Vagina (tissue), 2 donors: ENCODE measurements around the gene KRTAP2-1. TPM values are rescaled to one million over a fixed set of nuclear protein-coding genes. Genes with fewer than 3 reads are reported as not detected.
"Not testable (repeated sequence)": the region's sequence is repeated elsewhere in the genome, so short reads cannot be mapped to it uniquely, and the experiment has no call there.

Experiments used
- DNase-seq, 2 donors: peaks; one replicate each; pipeline ENCODE4 v3.0.0-alpha.2; 2017; ENCODE audit errors: extremely low spot score in 2 of 2
- H3K27ac ChIP-seq: fragments of 200-600 bp; sonication (generic); one replicate; pipeline ENCODE4 v1.5.1; 2019
- H3K27me3 ChIP-seq: fragments of 200-600 bp; sonication (generic); one replicate; pipeline ENCODE4 v1.5.1; 2019
- H3K36me3 ChIP-seq, 2 donors: fragments of 200-600 bp; sonication (generic); one replicate each; pipeline ENCODE4 v1.5.1; 2017 to 2019
- H3K4me1 ChIP-seq: fragments of 200-600 bp; sonication (generic); one replicate; pipeline ENCODE4 v1.5.1; 2019
- H3K4me3 ChIP-seq, 2 donors: fragments of 200-600 bp; sonication (generic); 1 replicate in 1 of 2; 2 replicates in 1 of 2; pipeline ENCODE4 v1.5.1; 2016 to 2019
- H3K9me3 ChIP-seq: fragments of 200-600 bp; sonication (generic); one replicate; pipeline ENCODE4 v1.5.1; 2019
- POLR2A ChIP-seq, 2 donors: fragments of 450-650 bp; IDR thresholded peaks; one replicate each; pipeline ENCODE4 v1.6.1; 2017; ENCODE audit warnings: antibody characterized with exemption in 2 of 2, mild to moderate bottlenecking in 2 of 2, moderate library complexity in 2 of 2
- POLR2AphosphoS5 ChIP-seq, 2 donors: sonication (generic); formaldehyde crosslinking; IDR thresholded peaks; one replicate each; pipeline ENCODE4 v1.9.0; 2017; ENCODE audit warnings: antibody characterized with exemption in 2 of 2, mild to moderate bottlenecking in 2 of 2, low read depth in 1 of 2; ENCODE audit not compliant: insufficient read depth in 1 of 2
- intact Hi-C: fragments of 100-400 bp; cut with DNase I; formaldehyde crosslinking; loops from one replicate; pipeline ENCODE4 v1.15.1; 2023
- total RNA-seq: library from RNA; depleted of rRNA; stranded (reverse); fragments of >200 nt; gene quantifications from one replicate; pipeline ENCODE4 v1.2.3, GENCODE V29; 2016
- TF ChIP-seq, protein P1 (sequence below), 3 experiments: fragments of 450-650 bp in 2 of 3; fragments of 200-600 bp in 1 of 3; sonication (generic) in 1 of 3; IDR thresholded peaks; one replicate each; pipeline ENCODE4 v1.5.1; 2017 to 2019; ENCODE audit warnings: antibody characterized with exemption in 3 of 3, mild to moderate bottlenecking in 2 of 3, moderate library complexity in 2 of 3

KRTAP2-1 gene
- total RNA-seq, 1 donor from 2014 or later = not detected

GRCh38 chr17:41040783-41041571 lies 6.1 kb downstream of the KRTAP2-1 start, which contains the start of gene KRTAP1-1:
TSS of gene KRTAP1-1 (minus strand) at chr17:41041450. CDS start at chr17:41041397, 53 bp downstream.
- H3K27me3 ChIP-seq, H3K4me1 ChIP-seq, H3K36me3 ChIP-seq, H3K4me3 ChIP-seq, DNase-seq, intact Hi-C loops, H3K27ac ChIP-seq, H3K9me3 ChIP-seq: not testable (repeated sequence)
- TF ChIP-seq POLR2AphosphoS5 (IDR thresholded peaks at IDR 0.05; ENCODE audit: insufficient read depth in 1 of 2, low read depth in 1 of 2) = peak in 1 of 2 donors; percentile 54

DNA sequence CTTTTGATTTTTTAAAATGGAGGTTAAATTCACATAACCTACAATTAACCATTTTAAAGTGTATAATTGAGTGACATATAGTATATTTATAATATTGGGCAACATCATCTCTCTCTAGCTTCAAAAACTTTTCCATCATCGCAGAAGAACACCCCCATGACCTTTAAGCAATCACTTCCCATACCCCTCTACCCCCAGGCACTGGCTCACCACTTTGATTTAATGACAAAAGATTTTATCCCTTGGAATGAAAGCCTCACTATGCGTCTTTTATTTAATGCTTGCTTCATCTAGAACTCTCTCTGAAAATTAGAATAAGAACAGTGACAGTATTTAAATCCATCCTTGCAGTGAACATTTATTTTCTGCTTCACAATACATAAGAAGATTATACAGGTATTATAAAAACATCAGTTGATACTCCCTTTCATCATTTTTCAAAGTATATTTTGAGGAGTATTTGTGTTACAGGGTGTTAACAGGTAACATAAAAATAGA lies 9.2 kb downstream of the KRTAP2-1 start:
- H3K4me1 ChIP-seq = no peaks in the 10 kb centered on the region
- TF ChIP-seq, protein P1, sequence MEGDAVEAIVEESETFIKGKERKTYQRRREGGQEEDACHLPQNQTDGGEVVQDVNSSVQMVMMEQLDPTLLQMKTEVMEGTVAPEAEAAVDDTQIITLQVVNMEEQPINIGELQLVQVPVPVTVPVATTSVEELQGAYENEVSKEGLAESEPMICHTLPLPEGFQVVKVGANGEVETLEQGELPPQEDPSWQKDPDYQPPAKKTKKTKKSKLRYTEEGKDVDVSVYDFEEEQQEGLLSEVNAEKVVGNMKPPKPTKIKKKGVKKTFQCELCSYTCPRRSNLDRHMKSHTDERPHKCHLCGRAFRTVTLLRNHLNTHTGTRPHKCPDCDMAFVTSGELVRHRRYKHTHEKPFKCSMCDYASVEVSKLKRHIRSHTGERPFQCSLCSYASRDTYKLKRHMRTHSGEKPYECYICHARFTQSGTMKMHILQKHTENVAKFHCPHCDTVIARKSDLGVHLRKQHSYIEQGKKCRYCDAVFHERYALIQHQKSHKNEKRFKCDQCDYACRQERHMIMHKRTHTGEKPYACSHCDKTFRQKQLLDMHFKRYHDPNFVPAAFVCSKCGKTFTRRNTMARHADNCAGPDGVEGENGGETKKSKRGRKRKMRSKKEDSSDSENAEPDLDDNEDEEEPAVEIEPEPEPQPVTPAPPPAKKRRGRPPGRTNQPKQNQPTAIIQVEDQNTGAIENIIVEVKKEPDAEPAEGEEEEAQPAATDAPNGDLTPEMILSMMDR (IDR thresholded peaks at IDR 0.05) = no peak
- TF ChIP-seq POLR2A (IDR thresholded peaks at IDR 0.05) (no peak), POLR2AphosphoS5 (IDR thresholded peaks at IDR 0.05; ENCODE audit: insufficient read depth in 1 of 2, low read depth in 1 of 2) (no peak)
- DNase-seq = no peak
- no peak overlapping the region for H3K4me3 ChIP-seq
- intact Hi-C loops = no loop called here
- no peak overlapping the region for H3K27ac ChIP-seq
- no peaks in the 10 kb centered on the region for H3K36me3 ChIP-seq
- H3K9me3 ChIP-seq = no peaks in the 10 kb centered on the region
- H3K27me3 ChIP-seq = no peaks in the 10 kb centered on the region

DNA sequence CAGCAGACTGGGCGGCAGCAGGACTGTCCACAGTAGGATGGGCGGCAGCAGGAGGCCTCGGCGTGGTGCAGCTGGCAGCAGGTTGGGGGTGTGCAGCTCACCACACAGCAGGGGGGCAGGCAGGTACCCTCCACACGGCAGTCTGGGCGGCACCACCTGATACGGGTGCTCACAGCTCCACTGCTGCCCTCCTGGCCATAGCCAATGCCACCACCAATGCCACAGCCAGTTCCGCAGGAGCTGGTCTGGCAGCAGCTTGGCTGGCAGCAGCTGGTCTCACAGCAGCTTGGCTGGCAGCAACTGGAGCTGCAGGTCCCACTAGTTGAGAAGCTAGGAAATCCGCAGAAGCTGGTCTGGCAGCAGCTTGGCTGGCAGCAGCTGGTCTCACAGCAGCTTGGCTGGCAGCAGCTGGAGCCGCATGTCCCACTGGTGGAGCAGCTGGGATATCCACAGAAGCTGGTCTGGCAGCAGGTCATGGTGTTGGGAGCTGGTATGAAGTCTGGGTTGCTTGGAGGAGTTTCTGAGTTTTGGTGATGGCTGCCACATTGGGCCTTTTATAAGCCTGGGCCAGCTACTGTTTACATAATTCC lies 12.7 kb downstream of the KRTAP2-1 start, which contains the start of gene KRTAP1-3:
Gene KRTAP1-3, minus strand, starts transcription at position 529 of the 590 bp plus-strand sequence. Its CDS starts 53 bp downstream, at position 476.
- H3K4me1 ChIP-seq, H3K9me3 ChIP-seq, H3K4me3 ChIP-seq, H3K27me3 ChIP-seq, H3K27ac ChIP-seq, H3K36me3 ChIP-seq, DNase-seq, intact Hi-C loops: not testable (repeated sequence)

GRCh38 chr17:41029633-41030245 lies 17.4 kb downstream of the KRTAP2-1 start, which contains the start of gene KRTAP1-4:
TSS of gene KRTAP1-4 (minus strand) at chr17:41030195. CDS start at chr17:41030078, 117 bp downstream.
- no peaks in the 10 kb centered on the region for H3K27me3 ChIP-seq
- intact Hi-C loops = no loop called here
- no peak within 1 kb of the TSS for H3K27ac ChIP-seq
- TF ChIP-seq POLR2AphosphoS5 (IDR thresholded peaks at IDR 0.05; ENCODE audit: insufficient read depth in 1 of 2, low read depth in 1 of 2) (no peak), POLR2A (IDR thresholded peaks at IDR 0.05) (no peak)
- TF ChIP-seq, protein P1 (IDR thresholded peaks at IDR 0.05) = no peak
- H3K9me3 ChIP-seq = no peaks in the 10 kb centered on the region
- no peak for DNase-seq
- H3K4me3 ChIP-seq = no peak within 1 kb of the TSS
- H3K36me3 ChIP-seq = no peaks in the 10 kb centered on the region
- peaks cover 9% of the 10 kb centered on the region for H3K4me1 ChIP-seq

DNA sequence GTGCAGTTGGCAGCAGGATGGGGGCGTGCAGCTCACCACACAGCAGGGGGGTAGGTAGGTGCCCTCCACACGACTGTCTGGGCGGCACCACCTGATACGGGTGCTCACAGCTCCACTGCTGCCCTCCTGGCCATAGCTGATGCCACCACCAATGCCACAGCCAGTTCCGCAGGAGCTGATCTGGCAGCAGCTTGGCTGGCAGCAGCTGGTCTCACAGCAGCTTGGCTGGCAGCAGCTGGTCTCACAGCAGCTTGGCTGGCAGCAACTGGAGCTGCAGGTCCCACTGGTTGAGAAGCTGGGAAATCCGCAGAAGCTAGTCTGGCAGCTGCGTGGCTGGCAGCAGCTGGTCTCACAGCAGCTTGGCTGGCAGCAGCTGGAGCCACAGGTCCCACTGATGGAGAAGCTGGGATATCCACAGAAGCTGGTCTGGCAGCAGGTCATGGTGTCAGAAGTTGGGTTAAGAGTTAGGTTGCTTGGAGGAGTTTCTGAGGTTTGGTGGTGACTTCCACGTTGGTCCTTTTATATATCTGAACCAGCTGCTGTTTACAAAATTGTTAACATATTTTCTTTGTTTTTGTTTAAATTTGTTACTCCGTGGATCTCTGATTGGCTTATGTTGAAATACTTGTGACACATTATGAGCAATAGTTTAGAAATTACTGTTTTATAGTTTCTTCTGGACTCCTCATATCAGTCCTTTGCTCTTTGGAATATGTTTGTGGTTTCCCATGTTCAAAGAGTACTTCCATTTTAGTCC lies 20.2 kb downstream of the KRTAP2-1 start, which contains the start of gene KRTAP1-5:
Gene KRTAP1-5, minus strand, starts transcription at position 494 of the 757 bp plus-strand sequence. Its CDS starts 53 bp downstream, at position 441.
- peaks cover 9% of the 10 kb centered on the region for H3K4me1 ChIP-seq
- intact Hi-C loops = no loop called here
- DNase-seq = no peak
- TF ChIP-seq, protein P1 (IDR thresholded peaks at IDR 0.05) = no peak
- TF ChIP-seq POLR2AphosphoS5 (IDR thresholded peaks at IDR 0.05; ENCODE audit: insufficient read depth in 1 of 2, low read depth in 1 of 2) (peak in 1 of 2 donors; percentile 58), POLR2A (IDR thresholded peaks at IDR 0.05) (no peak)
- no peak within 1 kb of the TSS for H3K4me3 ChIP-seq
- H3K27ac ChIP-seq = peak within 1 kb of the TSS; percentile 48
- H3K36me3 ChIP-seq = no peaks in the 10 kb centered on the region
- H3K27me3 ChIP-seq = no peaks in the 10 kb centered on the region
- no peaks in the 10 kb centered on the region for H3K9me3 ChIP-seq
